Upper lobe of left lung (tissue), 6 donors: ENCODE measurements around the gene SLCO3A1. TPM values are rescaled to one million over a fixed set of nuclear protein-coding genes. Genes with fewer than 3 reads are reported as not detected.

Source experiments
- ATAC-seq, 2 donors: fragments of 200-7000 bp; cut with Tn5 transposase; one replicate each; pipeline ENCODE4 v1.9.1; 2022; ENCODE audit warnings: mild to moderate bottlenecking in 2 of 2, moderate library complexity in 2 of 2; ENCODE audit not compliant: low FRiP score in 2 of 2
- DNase-seq, 2 donors: peaks; one replicate each; pipeline ENCODE4 v3.0.0-alpha.2; 2019 to 2020
- H3K27ac ChIP-seq, 4 donors: fragments of 200-600 bp; sonication (generic); one replicate each; pipeline ENCODE4 v1.5.1; 2016 to 2019
- H3K27me3 ChIP-seq, 4 donors: fragments of 200-600 bp; sonication (generic); one replicate each; pipeline ENCODE4 v1.5.1; 2017 to 2019
- H3K36me3 ChIP-seq, 4 donors: fragments of 200-600 bp; sonication (generic); one replicate each; pipeline ENCODE4 v1.5.1; 2016 to 2019
- H3K4me1 ChIP-seq, 4 donors: fragments of 200-600 bp; sonication (generic); one replicate each; pipeline ENCODE4 v1.5.1; 2018 to 2019
- H3K4me3 ChIP-seq, 4 donors: fragments of 200-600 bp; sonication (generic); one replicate each; pipeline ENCODE4 v1.5.1; 2017 to 2019; ENCODE audit warnings: mild to moderate bottlenecking in 2 of 4, moderate library complexity in 1 of 4
- H3K9me3 ChIP-seq, 4 donors: fragments of 200-600 bp; sonication (generic); one replicate each; pipeline ENCODE4 v1.5.1; 2018 to 2019
- EP300 ChIP-seq, 4 donors: sonication (generic); formaldehyde crosslinking; IDR thresholded peaks; one replicate each; pipeline ENCODE4 v1.5.1; 2017; ENCODE audit warnings: antibody characterized with exemption in 4 of 4, control low read depth in 2 of 4
- POLR2A ChIP-seq, 4 donors: fragments of 450-650 bp; IDR thresholded peaks; one replicate each; pipeline ENCODE4 v1.5.1; 2016 to 2017; ENCODE audit warnings: antibody characterized with exemption in 4 of 4, mild to moderate bottlenecking in 2 of 4
- POLR2AphosphoS5 ChIP-seq, 2 donors: sonication (generic); formaldehyde crosslinking; IDR thresholded peaks; one replicate each; pipeline ENCODE4 v1.5.1; 2017; ENCODE audit warnings: antibody characterized with exemption in 2 of 2
- whole genome bisulfite sequencing, 2 donors: methylation state at CpG; one replicate each; pipeline ENCODE4 v1.1.5; 2017 to 2018; 5-methylcytosine and 5-hydroxymethylcytosine counted together
- total RNA-seq, 6 donors: library from RNA; depleted of rRNA in 4 of 6; stranded (reverse); fragments of >200 nt in 4 of 6; gene quantifications; one replicate each; pipeline versions ENCODE4 v1.1.0 to v1.2.1, GENCODE V29; 2016 to 2021
- TF ChIP-seq, protein P1 (sequence below), 6 experiments: fragments of 450-650 bp in 4 of 6; fragments of 200-600 bp in 2 of 6; sonication (generic) in 2 of 6; IDR thresholded peaks; one replicate each; pipeline ENCODE4 v1.5.1; 2016 to 2019; ENCODE audit warnings: antibody characterized with exemption in 6 of 6
- donor health status: DM: no; HTN: no; CAD: no; lungs with moderate emphysema.
- donor health status: DM: no; HTN: yes; CAD: no; lungs with severe emphysema.

SLCO3A1 gene
- total RNA-seq, 6 donors from 2014 or later, result 29.3 to 56.6 (median 46.7) TPM

DNA sequence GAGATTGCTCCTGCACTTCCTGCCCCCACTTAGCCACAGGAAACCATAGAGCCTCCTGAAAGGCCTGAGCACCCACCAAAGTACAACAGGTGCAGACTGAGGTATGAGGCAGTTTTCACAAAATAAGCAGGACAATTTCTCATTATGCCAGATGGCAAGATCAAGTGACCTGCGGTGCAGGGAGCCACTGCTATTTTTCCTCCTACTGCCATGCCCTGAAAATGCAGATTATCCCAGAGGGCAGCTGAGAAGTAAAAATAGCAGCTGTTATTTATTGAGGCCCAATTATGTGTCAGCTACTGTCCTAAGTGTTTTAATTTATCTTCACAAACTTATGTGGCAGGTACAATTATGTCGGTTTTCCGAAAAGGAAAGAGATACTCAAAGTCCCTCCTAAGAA, 330.6 kb downstream of the SLCO3A1 start:
- TF ChIP-seq POLR2AphosphoS5 (IDR thresholded peaks at IDR 0.05), result no peak
- TF ChIP-seq EP300 (IDR thresholded peaks at IDR 0.05), result no peak
- TF ChIP-seq POLR2A (IDR thresholded peaks at IDR 0.05), result no peak
- TF ChIP-seq, protein P1, sequence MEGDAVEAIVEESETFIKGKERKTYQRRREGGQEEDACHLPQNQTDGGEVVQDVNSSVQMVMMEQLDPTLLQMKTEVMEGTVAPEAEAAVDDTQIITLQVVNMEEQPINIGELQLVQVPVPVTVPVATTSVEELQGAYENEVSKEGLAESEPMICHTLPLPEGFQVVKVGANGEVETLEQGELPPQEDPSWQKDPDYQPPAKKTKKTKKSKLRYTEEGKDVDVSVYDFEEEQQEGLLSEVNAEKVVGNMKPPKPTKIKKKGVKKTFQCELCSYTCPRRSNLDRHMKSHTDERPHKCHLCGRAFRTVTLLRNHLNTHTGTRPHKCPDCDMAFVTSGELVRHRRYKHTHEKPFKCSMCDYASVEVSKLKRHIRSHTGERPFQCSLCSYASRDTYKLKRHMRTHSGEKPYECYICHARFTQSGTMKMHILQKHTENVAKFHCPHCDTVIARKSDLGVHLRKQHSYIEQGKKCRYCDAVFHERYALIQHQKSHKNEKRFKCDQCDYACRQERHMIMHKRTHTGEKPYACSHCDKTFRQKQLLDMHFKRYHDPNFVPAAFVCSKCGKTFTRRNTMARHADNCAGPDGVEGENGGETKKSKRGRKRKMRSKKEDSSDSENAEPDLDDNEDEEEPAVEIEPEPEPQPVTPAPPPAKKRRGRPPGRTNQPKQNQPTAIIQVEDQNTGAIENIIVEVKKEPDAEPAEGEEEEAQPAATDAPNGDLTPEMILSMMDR (IDR thresholded peaks at IDR 0.05), result no peak
- 85 to 88% methylated on average over 3 of the region's 3 CpGs for WGBS, 2 donors
- no peak for ATAC-seq

DNA sequence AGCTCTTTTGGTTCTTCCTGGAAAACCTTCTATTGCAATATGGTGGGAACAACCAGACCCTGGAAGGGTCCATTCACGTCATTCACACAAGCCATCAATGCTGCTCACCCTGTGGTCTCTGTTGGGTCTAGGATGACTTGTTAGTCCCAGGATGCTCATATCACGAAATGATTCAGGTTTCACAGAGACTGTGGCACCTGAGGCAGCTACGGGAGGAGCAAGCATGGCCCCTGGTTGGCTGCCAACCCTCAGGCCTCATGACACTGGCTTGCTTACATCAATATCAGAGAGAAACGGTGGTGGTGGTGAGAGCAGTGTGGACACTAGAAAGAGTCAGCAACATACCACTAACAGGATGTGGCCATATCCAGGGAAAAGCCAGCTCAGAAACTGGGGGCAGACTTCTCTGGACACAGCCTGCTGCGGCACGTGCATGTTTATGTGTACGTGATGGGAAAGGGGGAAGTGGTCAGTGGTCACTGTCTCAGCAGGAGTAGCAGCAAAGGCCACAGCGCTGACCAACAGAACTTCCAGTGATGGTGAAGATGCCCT, 331.2 kb downstream of the SLCO3A1 start:
- no peak for TF ChIP-seq POLR2AphosphoS5 (IDR thresholded peaks at IDR 0.05)
- no peak for TF ChIP-seq POLR2A (IDR thresholded peaks at IDR 0.05)
- TF ChIP-seq, protein P1 (IDR thresholded peaks at IDR 0.05), result no peak
- TF ChIP-seq EP300 (IDR thresholded peaks at IDR 0.05), result no peak
- no peaks in the 10 kb centered on the region for H3K27me3 ChIP-seq
- no peaks in the 10 kb centered on the region for H3K9me3 ChIP-seq
- no peak overlapping the region for H3K27ac ChIP-seq
- H3K4me1 ChIP-seq, result no peaks in the 10 kb centered on the region
- DNase-seq, result no peak
- no peak overlapping the region for H3K4me3 ChIP-seq
- 72 to 81% methylated on average over 8 of the region's 8 CpGs for WGBS, 2 donors
- ATAC-seq, result no peak
- H3K36me3 ChIP-seq, result no peaks in the 10 kb centered on the region

More for the DNA sequence above, 330.6 kb downstream of the SLCO3A1 start:
- Histone ChIP-seq H3K27ac (no peak overlapping the region), H3K36me3 (no peaks in the 10 kb centered on the region), H3K9me3 (no peaks in the 10 kb centered on the region), H3K4me3 (no peak overlapping the region), H3K27me3 (no peaks in the 10 kb centered on the region), H3K4me1 (no peaks in the 10 kb centered on the region)
- DNase-seq, result no peak

DNA sequence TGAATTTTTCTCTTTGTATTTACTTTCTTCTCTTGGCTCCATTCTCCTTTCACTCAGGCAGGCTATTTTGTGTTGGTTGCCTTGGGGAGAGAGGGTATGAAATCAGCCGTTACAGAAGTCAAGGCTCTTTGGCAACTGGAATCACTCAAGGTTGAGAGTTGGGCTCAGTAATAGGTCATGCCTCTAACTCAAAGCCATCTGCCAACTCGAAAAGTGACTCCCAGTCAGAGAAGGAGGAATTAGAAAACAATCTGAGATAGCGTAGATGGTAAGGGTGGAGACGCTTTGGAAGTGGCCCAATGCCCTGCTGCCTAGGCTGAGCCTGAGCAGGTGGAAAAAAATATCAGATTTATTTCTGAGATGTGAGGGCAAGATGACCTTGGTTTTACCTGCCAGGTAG, 334.5 kb downstream of the SLCO3A1 start:
- ATAC-seq, result no peak
- TF ChIP-seq EP300 (IDR thresholded peaks at IDR 0.05) (no peak), POLR2A (IDR thresholded peaks at IDR 0.05) (no peak), POLR2AphosphoS5 (IDR thresholded peaks at IDR 0.05) (no peak)
- TF ChIP-seq, protein P1 (IDR thresholded peaks at IDR 0.05), result no peak
- no peak overlapping the region for H3K27ac ChIP-seq

DNA sequence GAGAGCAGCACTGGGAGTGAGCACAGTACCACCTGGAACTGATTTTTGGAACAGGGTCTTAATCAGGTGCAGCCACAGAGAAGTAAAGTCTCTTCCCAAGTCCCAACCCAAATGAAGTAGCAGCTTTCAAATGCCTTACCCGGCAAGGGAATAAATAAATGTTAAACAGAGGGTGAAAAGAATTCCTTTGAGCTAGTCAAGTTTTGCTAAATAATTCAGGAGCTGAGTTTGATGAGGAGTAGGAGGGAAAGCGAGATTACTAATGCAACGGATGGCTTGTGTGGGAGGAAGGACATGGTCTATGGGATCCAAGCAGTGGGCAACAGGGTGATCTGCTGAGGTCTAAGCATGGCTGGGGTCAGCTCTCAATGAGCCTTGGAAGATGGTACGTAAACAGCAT, 335.7 kb downstream of the SLCO3A1 start:
- TF ChIP-seq, protein P1 (IDR thresholded peaks at IDR 0.05), result no peak
- TF ChIP-seq POLR2A (IDR thresholded peaks at IDR 0.05), result no peak
- TF ChIP-seq EP300 (IDR thresholded peaks at IDR 0.05), result no peak
- TF ChIP-seq POLR2AphosphoS5 (IDR thresholded peaks at IDR 0.05), result no peak
- Histone ChIP-seq H3K4me1 (no peaks in the 10 kb centered on the region), H3K27ac (no peak overlapping the region), H3K27me3 (no peaks in the 10 kb centered on the region), H3K9me3 (no peaks in the 10 kb centered on the region), H3K36me3 (no peaks in the 10 kb centered on the region), H3K4me3 (no peak overlapping the region)
- WGBS, 2 donors, result 89 to 94% methylated on average over 4 of the region's 4 CpGs
- ATAC-seq (no peak), DNase-seq (no peak)

More for the DNA sequence above, 334.5 kb downstream of the SLCO3A1 start:
- H3K27me3 ChIP-seq, result no peaks in the 10 kb centered on the region
- H3K4me1 ChIP-seq, result no peaks in the 10 kb centered on the region
- H3K9me3 ChIP-seq, result no peaks in the 10 kb centered on the region
- no peak overlapping the region for H3K4me3 ChIP-seq
- DNase-seq, result no peak
- H3K36me3 ChIP-seq, result no peaks in the 10 kb centered on the region
- WGBS, 2 donors, result 71 to 74% methylated on average over 4 of the region's 4 CpGs

DNA sequence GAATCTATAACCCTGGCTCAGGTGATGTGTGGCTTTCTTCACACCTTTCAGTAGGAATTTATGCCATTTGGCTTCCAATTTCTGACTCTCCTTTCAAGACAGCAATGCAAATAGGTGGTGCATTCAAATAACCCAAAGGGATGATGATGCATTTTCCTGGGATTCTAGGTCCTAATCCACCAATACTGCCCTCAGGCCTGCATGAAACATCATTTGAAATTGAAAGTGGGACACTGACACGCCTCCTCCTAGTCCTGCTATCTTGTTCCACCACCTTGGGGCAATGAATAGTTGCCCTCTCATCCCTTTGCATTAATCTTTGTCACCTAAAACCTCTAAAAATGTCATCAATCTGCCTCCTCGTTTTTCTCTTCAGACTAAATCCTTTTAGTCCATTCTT, 341.7 kb downstream of the SLCO3A1 start:
- ATAC-seq (no peak), DNase-seq (no peak)
- Histone ChIP-seq H3K4me1 (no peaks in the 10 kb centered on the region), H3K27ac (no peak overlapping the region), H3K27me3 (no peaks in the 10 kb centered on the region), H3K4me3 (no peak overlapping the region), H3K9me3 (no peaks in the 10 kb centered on the region), H3K36me3 (no peaks in the 10 kb centered on the region)
- WGBS, 2 donors, result 58 to 70% methylated on average over 2 of the region's 2 CpGs
- TF ChIP-seq POLR2AphosphoS5 (IDR thresholded peaks at IDR 0.05) (no peak), EP300 (IDR thresholded peaks at IDR 0.05) (no peak), POLR2A (IDR thresholded peaks at IDR 0.05) (no peak)
- TF ChIP-seq, protein P1 (IDR thresholded peaks at IDR 0.05), result no peak
